LNCAP (cell line): Measurements from ENCODE around the gene SLC30A5.

Experiments used
- CTCF ChIP-seq: fragments of 450-650 bp; IDR thresholded peaks from 2 replicates; pipeline ENCODE4 v1.5.1; 2017; ENCODE audit warnings: mild to moderate bottlenecking

The SLC30A5 gene

GRCh38 chr5:69074664-69075521, 18.9 kb upstream of the SLC30A5 start:
- TF ChIP-seq CTCF = no peak

DNA sequence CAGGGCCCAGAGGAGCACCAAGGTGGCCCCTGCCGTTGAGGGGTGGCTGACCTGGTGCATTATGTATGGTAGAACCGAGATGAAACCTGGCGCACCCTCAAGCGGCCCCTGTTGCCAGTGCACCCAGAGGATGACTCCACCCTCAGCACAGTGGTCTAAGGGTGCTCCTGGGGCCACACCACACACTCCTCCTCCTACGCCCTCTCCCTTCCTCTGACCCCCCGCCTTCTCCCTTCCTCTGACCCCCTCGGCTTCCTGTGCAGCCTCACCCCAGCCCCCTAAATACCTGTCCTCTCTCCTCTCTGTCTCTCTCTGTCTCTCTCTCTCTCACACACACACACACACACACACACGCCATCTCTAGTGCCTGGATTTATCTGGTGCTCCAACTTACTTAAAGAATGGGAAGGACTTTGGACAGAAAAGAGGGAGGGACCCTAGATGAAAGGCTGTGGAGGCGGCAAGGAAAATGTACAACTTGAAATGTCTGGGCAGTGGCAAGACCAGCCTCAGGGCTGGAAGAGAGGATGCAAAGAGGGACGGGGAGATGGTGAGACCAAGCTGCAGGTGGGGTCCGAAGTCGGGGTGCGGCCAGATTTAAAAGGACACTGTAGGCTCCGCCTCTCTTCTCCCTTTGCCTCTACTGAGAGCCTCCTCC, 18.2 kb upstream of the SLC30A5 start:
- TF ChIP-seq CTCF = no peak

GRCh38 chr5:69078921-69079540, 14.8 kb upstream of the SLC30A5 start:
- no peak for TF ChIP-seq CTCF

DNA sequence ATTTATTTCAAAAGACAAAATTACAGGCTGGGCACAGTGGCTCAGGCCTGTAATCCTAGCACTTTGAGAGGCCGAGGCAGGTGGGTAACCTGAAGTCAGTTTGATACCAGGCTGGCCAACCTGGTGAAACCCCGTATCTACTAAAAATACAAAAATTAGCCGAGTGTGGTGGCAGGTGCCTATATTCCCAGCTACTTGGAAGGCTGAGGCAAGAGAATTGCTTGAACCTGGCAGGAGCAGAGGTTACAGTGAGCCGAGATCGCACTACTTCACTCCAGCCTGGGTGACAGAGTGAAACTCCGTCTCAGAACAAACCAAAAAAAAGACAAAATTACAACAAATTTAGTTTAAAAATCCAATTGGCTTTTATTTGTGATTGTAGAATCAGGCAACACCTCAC, 14.3 kb upstream of the SLC30A5 start:
- TF ChIP-seq CTCF = no peak

DNA sequence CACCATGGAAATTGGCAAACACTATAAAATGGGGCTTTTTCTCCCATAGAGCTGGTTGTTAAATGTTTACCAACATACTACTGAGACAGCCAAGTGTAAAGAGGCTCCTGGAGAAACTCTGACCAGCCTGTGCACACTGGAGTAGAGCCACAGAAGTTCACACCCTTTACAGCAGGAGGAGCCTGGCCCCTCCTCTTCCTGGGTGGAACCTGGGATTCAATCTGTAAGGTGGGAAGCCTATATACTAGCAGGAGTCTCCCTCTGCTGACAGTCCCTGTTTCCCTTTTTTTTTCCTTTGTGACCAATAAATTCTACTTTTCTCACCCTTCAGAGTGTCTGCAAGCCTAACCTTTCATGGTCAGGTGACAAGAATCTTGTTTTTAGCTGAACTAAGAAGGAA, 10.4 kb upstream of the SLC30A5 start:
- TF ChIP-seq CTCF = peak; percentile 33; the same call in 1 of the 2 replicates

DNA sequence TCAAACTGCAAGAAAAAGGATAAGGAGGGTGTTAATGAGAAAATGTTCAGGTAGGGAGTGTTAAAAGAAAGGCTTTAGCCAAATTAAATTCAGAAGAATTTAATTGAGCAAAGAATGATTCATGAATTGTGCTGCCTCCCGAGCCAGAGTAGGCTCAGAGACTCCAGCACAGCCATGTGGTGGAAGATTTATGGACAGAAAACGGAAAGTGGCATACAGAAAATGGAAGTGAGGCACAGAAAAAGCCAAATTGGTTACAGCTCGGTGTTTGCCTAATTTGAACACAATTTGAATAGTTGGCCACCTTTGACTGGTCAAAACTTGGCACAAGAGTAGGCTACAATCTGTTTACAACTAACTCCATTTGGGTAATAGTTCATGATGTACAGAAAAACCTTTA, 9.6 kb upstream of the SLC30A5 start:
- no peak for TF ChIP-seq CTCF

DNA sequence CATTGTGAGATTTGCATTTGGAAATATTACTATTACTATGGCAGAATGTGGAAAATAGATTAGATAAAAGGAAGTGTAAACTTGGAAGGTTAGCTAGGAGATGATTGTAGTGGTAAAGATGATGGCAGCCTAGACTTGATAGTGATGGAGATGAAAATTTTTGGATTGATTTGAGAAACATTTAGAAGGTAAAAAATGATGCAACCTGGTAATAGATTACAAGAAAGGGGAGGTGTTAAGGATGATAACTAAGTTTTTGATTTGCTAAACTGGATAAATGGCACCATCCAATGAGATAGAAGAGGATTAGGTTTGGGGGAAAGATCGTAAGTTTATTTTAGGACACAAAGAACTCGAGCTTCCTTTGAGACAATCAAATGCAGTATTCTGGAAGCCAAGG, 8.9 kb upstream of the SLC30A5 start:
- no peak for TF ChIP-seq CTCF
